DOHH2 (cell line): ENCODE data around the gene ABRACL.

ENCODE experiments used
- H3F3A ChIP-seq: fragments of 200-600 bp; sonication (generic), shearing (Covaris generic); 2 replicates; pipeline ENCODE4 v1.6.0; 2016; ENCODE audit warnings: antibody characterized with exemption, mild to moderate bottlenecking; ENCODE audit not compliant: control insufficient read depth, insufficient read depth
- H3K27ac ChIP-seq: fragments of 200-600 bp; sonication (generic); 2 replicates; pipeline ENCODE4 v1.5.1; 2014; ENCODE audit warnings: low read depth, mild to moderate bottlenecking, low read length, moderate library complexity
- H3K27me3 ChIP-seq: fragments of 200-600 bp; sonication (generic); 2 replicates; pipeline ENCODE4 v1.6.1; 2014; ENCODE audit warnings: mild to moderate bottlenecking, low read length, mixed read lengths; ENCODE audit not compliant: control insufficient read depth
- H3K36me3 ChIP-seq: fragments of 200-600 bp; sonication (generic); 2 replicates; pipeline ENCODE4 v1.6.1; 2014; ENCODE audit warnings: mild to moderate bottlenecking, low read length, moderate library complexity, mixed read lengths; ENCODE audit not compliant: control insufficient read depth
- H3K4me1 ChIP-seq: fragments of 200-600 bp; sonication (generic); 2 replicates; pipeline ENCODE4 v1.6.1; 2014; ENCODE audit warnings: mild to moderate bottlenecking, low read length, mixed read lengths; ENCODE audit not compliant: control insufficient read depth
- H3K4me2 ChIP-seq: fragments of 200-600 bp; sonication (generic); 2 replicates; pipeline ENCODE4 v1.6.0; 2014; ENCODE audit warnings: mild to moderate bottlenecking, low read length, moderate library complexity
- H3K4me3 ChIP-seq: fragments of 200-600 bp; sonication (generic); 2 replicates; pipeline ENCODE4 v1.5.1; 2014; ENCODE audit warnings: mild to moderate bottlenecking, low read length, mixed read lengths
- H3K79me2 ChIP-seq: fragments of 200-600 bp; sonication (generic); 2 replicates; pipeline ENCODE4 v1.6.1; 2014; ENCODE audit warnings: mild to moderate bottlenecking, low read length, mixed read lengths; ENCODE audit not compliant: control insufficient read depth
- H3K9me2 ChIP-seq: fragments of 200-600 bp; sonication (generic); replicated peaks from 2 replicates; pipeline ENCODE4 v1.6.1; 2014; ENCODE audit warnings: mild to moderate bottlenecking, low read length, mixed read lengths; ENCODE audit not compliant: control insufficient read depth
- H3K9me3 ChIP-seq: fragments of 200-600 bp; sonication (generic); 2 replicates; pipeline ENCODE4 v1.6.1; 2014; ENCODE audit warnings: antibody characterized with exemption, low read length, mixed read lengths; ENCODE audit not compliant: control insufficient read depth, insufficient read depth
- H4K20me1 ChIP-seq: fragments of 200-600 bp; sonication (generic); 2 replicates; pipeline ENCODE4 v1.6.0; 2014; ENCODE audit warnings: low read depth, mild to moderate bottlenecking, antibody characterized with exemption, low read length, moderate library complexity; ENCODE audit not compliant: control insufficient read depth, insufficient read depth
- EZH2phosphoT487 ChIP-seq: fragments of 200-600 bp; sonication (generic); IDR thresholded peaks from 2 replicates; pipeline ENCODE4 v1.6.1; 2017; ENCODE audit warnings: borderline replicate concordance, mild to moderate bottlenecking, antibody characterized with exemption, low read length, moderate library complexity, mixed read lengths
- TF ChIP-seq, protein P1 (sequence below): fragments of 200-600 bp; sonication (generic); IDR thresholded peaks from one replicate; pipeline ENCODE4 v1.5.1; 2014; ENCODE audit warnings: antibody characterized with exemption, mild to moderate bottlenecking, low read depth, low read length; ENCODE audit not compliant: poor library complexity, severe bottlenecking

ABRACL gene

GRCh38 chr6:139028658-139029469 is at the start of gene ABRACL:
Gene ABRACL (plus strand): TSS chr6:139028745. CDS start chr6:139034161, 5,416 bp downstream.
- H3K27me3 ChIP-seq: peaks cover 8% of the 10 kb centered on the region; the same call in 1 of the 2 replicates
- peak within 1 kb of the TSS; percentile 98 for H3K4me2 ChIP-seq
- H3F3A ChIP-seq: peaks cover 16% of the 10 kb centered on the region
- TF ChIP-seq EZH2phosphoT487: no peak
- TF ChIP-seq, protein P1, sequence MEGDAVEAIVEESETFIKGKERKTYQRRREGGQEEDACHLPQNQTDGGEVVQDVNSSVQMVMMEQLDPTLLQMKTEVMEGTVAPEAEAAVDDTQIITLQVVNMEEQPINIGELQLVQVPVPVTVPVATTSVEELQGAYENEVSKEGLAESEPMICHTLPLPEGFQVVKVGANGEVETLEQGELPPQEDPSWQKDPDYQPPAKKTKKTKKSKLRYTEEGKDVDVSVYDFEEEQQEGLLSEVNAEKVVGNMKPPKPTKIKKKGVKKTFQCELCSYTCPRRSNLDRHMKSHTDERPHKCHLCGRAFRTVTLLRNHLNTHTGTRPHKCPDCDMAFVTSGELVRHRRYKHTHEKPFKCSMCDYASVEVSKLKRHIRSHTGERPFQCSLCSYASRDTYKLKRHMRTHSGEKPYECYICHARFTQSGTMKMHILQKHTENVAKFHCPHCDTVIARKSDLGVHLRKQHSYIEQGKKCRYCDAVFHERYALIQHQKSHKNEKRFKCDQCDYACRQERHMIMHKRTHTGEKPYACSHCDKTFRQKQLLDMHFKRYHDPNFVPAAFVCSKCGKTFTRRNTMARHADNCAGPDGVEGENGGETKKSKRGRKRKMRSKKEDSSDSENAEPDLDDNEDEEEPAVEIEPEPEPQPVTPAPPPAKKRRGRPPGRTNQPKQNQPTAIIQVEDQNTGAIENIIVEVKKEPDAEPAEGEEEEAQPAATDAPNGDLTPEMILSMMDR: no peak
- H3K27ac ChIP-seq: peak within 1 kb of the TSS; percentile 59
- peak within 1 kb of the TSS; percentile 96 for H3K4me3 ChIP-seq
- peaks cover 40% of the 10 kb centered on the region for H3K79me2 ChIP-seq
- peaks cover 21% of the 10 kb centered on the region for H4K20me1 ChIP-seq
- no peaks in the 10 kb centered on the region for H3K9me2 ChIP-seq
- H3K36me3 ChIP-seq: peaks cover 4% of the 10 kb centered on the region; the same call in 1 of the 2 replicates
- H3K4me1 ChIP-seq: peaks cover 33% of the 10 kb centered on the region
- no peaks in the 10 kb centered on the region for H3K9me3 ChIP-seq

GRCh38 chr6:138979365-138979764 is 49.2 kb upstream of the ABRACL start:
- Histone ChIP-seq H3K9me2 (no peaks in the 10 kb centered on the region), H3K4me1 (peaks cover 29% of the 10 kb centered on the region), H3K4me2 (no peak overlapping the region), H3K9me3 (no peaks in the 10 kb centered on the region), H4K20me1 (peaks cover 17% of the 10 kb centered on the region; the same call in 1 of the 2 replicates), H3K4me3 (no peak overlapping the region), H3K79me2 (peaks cover 99% of the 10 kb centered on the region), H3F3A (no peaks in the 10 kb centered on the region), H3K27ac (no peak overlapping the region), H3K27me3 (no peaks in the 10 kb centered on the region), H3K36me3 (no peaks in the 10 kb centered on the region)
- TF ChIP-seq EZH2phosphoT487: no peak
- TF ChIP-seq, protein P1: no peak

DNA sequence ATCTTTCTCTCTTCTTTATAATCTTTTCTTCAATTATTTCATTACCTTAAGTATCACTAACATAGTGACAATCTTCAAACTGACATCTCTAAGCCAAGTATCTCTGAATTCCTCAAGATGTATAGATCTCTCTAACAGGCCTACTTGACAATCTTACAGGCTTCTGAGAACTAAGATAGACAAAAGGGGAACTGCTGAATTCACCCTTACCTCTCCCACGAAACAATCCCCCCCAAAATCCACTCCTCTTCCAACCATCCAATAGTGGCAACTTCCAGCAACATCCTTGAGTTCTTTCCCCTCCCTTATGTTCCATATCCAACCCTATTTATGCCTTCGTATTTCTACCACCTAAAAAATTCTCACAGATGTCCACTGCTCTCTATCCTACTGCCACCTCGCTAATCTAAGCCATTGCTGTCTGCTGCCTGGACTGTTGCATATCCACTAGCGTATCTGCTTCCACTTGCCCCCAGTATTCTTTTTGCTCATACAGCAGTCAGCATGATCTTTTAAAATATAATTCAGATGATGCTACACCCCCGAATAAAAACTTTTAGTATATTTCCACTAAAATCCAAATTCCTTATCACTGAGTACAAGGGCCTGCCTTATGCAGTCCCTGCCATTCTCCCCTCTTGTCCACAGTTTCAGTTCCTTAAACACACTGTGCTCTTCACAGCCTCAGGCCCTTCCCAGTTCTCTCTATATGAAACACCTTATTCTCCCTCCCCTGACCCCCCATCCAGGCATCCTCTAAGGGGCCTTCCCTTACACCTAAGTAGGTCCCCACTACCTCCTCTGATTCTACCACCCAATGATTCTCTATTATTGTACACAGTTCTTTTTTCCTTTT is 48.5 kb upstream of the ABRACL start:
- Histone ChIP-seq H4K20me1 (peaks cover 17% of the 10 kb centered on the region; the same call in 1 of the 2 replicates), H3K9me2 (no peaks in the 10 kb centered on the region), H3K9me3 (no peaks in the 10 kb centered on the region), H3K4me3 (no peak overlapping the region), H3K4me2 (no peak overlapping the region), H3K27me3 (no peaks in the 10 kb centered on the region), H3K79me2 (peaks cover 99% of the 10 kb centered on the region), H3F3A (no peaks in the 10 kb centered on the region), H3K4me1 (peaks cover 34% of the 10 kb centered on the region), H3K36me3 (no peaks in the 10 kb centered on the region), H3K27ac (no peak overlapping the region)
- TF ChIP-seq, protein P1: no peak
- TF ChIP-seq EZH2phosphoT487: no peak
